Lower leg skin (tissue), 3 donors: ENCODE results near the gene CLEC17A.

ENCODE experiments used
- POLR2A ChIP-seq, 2 donors: fragments of 450-650 bp; IDR thresholded peaks; one replicate each; pipeline ENCODE4 v1.6.1; 2016 to 2017; ENCODE audit warnings: antibody characterized with exemption in 2 of 2, mild to moderate bottlenecking in 1 of 2, moderate library complexity in 1 of 2
- TF ChIP-seq, protein P1 (sequence below), 3 donors: fragments of 450-650 bp; IDR thresholded peaks; one replicate each; pipeline ENCODE4 v1.5.1; 2016; ENCODE audit warnings: antibody characterized with exemption in 3 of 3, mild to moderate bottlenecking in 3 of 3, moderate library complexity in 2 of 3

GRCh38 chr19:14559916-14560775 lies 22.7 kb upstream of the CLEC17A start:
- TF ChIP-seq, protein P1, sequence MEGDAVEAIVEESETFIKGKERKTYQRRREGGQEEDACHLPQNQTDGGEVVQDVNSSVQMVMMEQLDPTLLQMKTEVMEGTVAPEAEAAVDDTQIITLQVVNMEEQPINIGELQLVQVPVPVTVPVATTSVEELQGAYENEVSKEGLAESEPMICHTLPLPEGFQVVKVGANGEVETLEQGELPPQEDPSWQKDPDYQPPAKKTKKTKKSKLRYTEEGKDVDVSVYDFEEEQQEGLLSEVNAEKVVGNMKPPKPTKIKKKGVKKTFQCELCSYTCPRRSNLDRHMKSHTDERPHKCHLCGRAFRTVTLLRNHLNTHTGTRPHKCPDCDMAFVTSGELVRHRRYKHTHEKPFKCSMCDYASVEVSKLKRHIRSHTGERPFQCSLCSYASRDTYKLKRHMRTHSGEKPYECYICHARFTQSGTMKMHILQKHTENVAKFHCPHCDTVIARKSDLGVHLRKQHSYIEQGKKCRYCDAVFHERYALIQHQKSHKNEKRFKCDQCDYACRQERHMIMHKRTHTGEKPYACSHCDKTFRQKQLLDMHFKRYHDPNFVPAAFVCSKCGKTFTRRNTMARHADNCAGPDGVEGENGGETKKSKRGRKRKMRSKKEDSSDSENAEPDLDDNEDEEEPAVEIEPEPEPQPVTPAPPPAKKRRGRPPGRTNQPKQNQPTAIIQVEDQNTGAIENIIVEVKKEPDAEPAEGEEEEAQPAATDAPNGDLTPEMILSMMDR (IDR thresholded peaks at IDR 0.05) = no peak
- TF ChIP-seq POLR2A (IDR thresholded peaks at IDR 0.05) = no peak
